ENCODE data around the gene ENKD1.

The ENKD1 gene

GRCh38 chr16:67648764-67649407, 17.7 kb downstream of the ENKD1 start:
- DNase-seq = no peak

DNA sequence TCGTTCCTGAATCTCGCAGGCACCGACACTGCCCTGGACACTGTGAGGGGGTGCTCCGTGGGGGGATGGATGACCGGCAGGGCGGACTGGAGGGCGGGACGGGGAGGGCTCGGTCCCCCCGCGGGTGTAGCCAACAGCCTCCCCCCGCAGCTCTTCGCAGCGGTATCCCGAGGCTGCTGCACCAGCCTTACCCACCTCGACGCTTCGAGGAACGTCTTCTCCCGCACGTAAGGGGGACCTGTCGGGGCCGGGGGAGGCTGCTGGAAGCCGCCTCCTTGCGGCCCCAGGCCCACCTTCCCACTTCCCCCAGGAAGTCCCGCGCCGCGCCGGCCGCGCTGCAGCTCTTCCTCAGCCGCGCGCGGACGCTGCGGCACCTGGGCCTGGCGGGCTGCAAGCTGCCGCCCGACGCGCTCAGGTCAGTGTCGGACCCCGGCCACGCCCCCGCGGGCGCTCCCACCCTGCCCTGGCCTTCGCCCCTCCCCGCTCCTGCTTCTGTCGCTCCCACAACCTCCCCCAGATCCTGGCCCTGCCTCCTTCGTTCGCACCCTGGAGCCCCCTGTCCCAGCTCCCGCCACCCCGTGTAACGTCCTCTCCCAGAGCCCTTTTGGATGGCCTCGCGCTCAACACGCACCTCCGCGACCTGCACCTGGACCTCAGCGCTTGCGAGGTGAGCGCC, 18.3 kb downstream of the ENKD1 start:
- DNase-seq = no peak

DNA sequence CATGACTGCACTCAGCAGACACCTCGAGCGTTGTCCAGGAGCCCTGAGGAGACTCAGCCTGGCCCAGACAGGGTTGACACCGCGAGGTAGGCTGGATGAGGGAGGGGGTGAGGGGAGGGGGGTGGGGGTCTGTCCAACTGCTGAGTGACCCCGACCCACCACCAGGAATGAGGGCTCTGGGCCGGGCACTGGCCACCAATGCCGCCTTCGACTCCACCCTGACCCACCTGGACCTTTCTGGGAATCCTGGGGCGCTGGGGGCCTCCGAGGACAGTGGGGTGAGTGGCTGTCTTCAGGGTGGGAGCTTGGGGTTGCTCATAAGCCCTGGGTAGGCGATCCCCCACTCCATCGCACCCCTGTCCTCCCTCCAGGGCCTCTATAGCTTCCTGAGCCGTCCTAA, 18.9 kb downstream of the ENKD1 start:
- DNase-seq = no peak

DNA sequence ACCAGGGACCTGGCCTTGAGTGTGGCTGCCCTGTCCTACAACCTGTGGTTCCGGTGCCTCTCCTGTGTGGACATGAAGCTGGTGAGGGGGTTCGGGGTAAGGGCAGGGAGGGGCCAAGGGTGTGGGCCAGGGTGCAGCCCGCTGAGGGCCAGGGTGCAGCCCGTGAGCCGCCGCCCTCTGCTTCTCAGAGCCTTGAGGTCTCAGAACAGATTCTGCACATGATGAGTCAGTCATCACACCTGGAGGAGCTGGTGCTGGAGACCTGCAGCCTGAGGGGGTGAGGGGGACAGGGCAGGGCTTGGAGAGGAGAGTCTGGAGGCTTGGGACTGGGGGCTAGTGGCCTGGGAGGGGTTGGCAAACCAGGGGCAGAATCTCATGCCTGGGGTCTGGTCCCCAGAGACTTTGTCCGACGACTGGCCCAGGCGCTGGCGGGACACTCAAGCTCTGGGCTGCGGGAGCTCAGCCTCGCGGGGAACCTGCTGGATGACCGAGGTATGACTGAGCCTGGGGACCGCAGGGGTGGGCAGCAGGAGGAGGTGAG, 19.4 kb downstream of the ENKD1 start:
- no peak for DNase-seq

DNA sequence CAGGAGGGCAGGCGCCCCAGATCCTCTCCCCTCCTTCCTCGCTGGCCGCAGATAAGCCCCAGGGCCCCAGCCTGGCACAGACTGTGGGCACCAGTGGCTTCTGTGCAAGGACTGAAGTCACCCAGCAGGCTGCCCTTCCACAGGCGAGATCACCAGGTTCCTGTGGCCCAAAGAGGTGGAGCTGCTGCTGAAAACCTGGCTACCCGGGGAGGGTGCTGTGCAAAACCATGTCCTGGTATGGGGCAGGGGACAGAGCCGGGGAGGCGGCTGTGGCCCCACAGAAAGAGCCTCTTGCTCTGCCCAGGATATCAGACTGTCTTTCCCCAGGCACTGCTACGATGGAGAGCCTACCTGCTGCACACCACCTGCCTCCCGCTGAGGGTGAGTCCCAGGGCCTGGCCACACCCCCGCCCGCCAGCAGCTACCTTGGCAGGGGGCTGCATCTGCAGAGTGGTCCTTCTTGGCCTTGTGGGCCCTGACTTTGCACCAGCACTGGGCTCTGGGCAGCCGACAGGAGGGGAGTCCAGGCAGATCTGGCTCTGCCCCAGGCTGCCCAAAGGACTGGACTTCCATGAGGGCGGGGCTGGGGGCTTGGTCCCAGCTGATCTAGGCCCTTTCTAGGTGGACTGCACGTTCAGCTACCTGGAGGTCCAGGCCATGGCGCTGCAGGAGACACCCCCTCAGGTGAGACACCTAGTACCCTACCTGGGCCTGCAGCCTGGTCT, 21.0 kb downstream of the ENKD1 start:
- DNase-seq = peak in 1 of 2 donors; percentile 30

DNA sequence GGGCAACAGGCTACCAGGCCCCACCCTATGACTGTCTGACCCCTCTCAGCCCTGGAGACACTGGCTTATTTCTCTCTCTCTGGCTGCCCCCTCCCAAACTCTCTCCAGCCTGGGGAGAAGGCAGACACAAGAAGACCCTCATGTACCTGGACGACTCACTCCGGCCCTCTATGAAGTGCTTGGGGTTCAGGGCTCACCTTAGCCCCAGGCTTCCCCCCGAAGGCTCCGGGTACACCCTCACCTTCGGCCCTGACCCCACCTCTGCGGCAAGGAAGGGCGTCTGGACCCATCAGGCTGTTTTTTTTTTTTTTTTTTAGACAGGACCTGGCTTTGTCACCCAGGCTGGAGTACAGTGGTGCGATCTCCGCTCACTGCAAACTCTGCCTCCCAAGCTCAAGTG, 22.5 kb downstream of the ENKD1 start:
- DNase-seq = no peak

GRCh38 chr16:67641779-67642708, 24.5 kb downstream of the ENKD1 start:
- no peak for DNase-seq

- no peak for DNase-seq
These were observed 28.9 kb downstream of the ENKD1 start for GRCh38 chr16:67637625-67638024.

- DNase-seq = no peak
These were observed 29.8 kb downstream of the ENKD1 start for GRCh38 chr16:67636713-67637112.

DNA sequence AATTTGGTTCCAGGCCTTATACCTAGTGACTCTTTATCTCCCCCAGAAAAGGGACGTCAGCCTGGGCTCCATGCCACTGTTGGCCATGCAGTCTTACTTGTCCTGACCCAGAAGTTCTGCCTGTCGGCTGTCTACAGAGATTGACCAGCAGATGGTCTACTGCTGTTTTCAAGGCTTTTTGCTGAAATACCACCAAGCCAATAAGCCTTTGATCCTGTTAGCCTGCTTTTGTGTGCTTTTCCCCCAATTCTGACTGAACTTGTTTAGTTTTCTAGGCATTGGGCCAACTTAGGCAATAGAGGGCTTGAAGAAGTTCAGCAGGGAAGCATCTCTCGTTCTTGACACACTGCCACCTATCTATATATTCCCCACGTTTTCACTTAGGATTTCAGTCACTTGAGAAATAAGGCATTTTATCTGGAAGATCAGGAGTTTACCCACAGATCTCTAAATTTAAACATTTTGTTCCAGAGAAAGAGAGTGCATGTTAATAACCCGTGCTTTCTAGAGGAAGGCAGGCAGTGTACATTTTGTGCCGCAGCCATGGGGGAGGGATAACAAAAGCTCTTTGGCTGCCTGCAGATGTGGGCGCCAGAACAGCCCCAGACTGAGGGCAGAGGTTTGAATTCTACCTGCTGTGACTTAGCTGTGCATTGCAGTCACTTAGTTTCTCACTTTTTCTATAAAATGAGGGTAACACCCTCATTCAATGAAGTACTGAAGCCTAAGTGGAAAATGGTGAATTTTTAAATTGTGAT, 34.0 kb downstream of the ENKD1 start:
- DNase-seq = no peak

DNA sequence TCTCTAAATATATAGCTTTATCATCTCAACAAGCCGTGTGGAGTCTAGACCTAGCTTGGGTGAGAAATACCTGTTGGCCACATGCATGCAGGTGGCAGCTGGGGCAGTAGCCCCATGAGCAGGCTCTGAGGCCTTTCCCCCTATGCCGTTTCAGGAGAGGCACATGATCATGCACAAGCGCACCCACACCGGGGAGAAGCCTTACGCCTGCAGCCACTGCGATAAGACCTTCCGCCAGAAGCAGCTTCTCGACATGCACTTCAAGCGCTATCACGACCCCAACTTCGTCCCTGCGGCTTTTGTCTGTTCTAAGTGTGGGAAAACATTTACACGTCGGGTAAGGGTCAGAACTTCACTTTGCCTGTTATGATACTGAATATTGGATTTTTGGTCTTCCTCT, 38.3 kb downstream of the ENKD1 start:
- no peak for DNase-seq

DNA sequence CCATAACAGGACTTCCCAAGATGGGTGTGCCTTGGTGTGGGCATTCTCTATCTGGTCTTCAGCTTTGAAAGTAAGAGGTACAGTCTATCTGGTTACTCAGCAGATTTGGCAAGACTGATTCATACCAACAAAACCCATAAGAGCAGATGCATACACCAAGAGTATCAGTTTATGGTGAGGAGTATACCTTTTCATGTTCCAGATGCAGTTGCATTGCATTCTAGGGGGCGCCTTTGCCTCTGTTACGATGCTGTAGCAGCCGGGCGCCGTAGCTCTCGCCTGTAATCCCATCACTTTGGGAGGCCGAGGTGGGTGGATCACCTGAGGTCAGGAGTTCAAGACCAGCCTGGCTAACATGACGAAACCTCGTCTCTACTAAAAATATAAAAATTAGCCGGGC, 52.7 kb downstream of the ENKD1 start:
- DNase-seq = peak in 1 of 2 donors; percentile 3

Data from CD4-positive, alpha-beta T cell treated with Interferon alpha-2 for 1 hour (primary cell).